Caco-2 (cell line): ENCODE measurements around the gene RNF14. TPM values are rescaled to one million over a fixed set of nuclear protein-coding genes. Genes with fewer than 3 reads are reported as not detected.

Experiments
- BruUV-seq: library from RNA; stranded (reverse); fragments of 400-500 nt; replicated peaks from 2 replicates; lab custom pipeline; 2021; lab: Mats Ljungman, UMichigan
- CTCF ChIA-PET: fragments of 300-600 bp; sonication (Branson Sonifier 250); formaldehyde crosslinking; loops from one replicate; lab custom pipeline; 2022; ENCODE audit warnings: antibody characterized with exemption; lab: Charles Lee
- POLR2A ChIA-PET: fragments of 300-600 bp; sonication (Branson Sonifier 250); formaldehyde crosslinking; loops from one replicate; lab custom pipeline; 2022; ENCODE audit warnings: antibody characterized with exemption; lab: Charles Lee
- DNase-seq, 2 experiments: peaks; one replicate each; pipeline versions ENCODE4 v3.0.0 to v3.0.0-alpha.2; 2020 to 2022
- H3K27me3 ChIP-seq: replicated peaks from 2 replicates; pipeline ENCODE4 v1.6.0; 2011; ENCODE audit warnings: low read length; ENCODE audit not compliant: control insufficient read depth, insufficient read depth
- H3K36me3 ChIP-seq: 2 replicates; pipeline ENCODE4 v1.5.1; 2011; ENCODE audit warnings: low read length; ENCODE audit not compliant: control insufficient read depth, insufficient read depth
- H3K4me1 ChIP-seq: fragments of 250-450 bp; sonication (Bioruptor Pico); 2 replicates; pipeline ENCODE4 v1.5.1; 2020; ENCODE audit warnings: mild to moderate bottlenecking
- H3K4me3 ChIP-seq: 2 replicates; pipeline ENCODE4 v1.5.1; 2011; ENCODE audit warnings: low read depth, mild to moderate bottlenecking, control low read depth, low read length
- H3K9me3 ChIP-seq: fragments of 250-450 bp; sonication (Bioruptor Pico); 2 replicates; pipeline ENCODE4 v1.5.1; 2020; ENCODE audit warnings: mild to moderate bottlenecking, moderate library complexity
- H3K27ac Mint-ChIP-seq: one replicate; pipeline ENCODE4 v1.8.0; 2022; ENCODE audit warnings: mixed read lengths; ENCODE audit not compliant: unreplicated experiment
- H3K27me3 Mint-ChIP-seq: one replicate; pipeline ENCODE4 v1.8.0; 2022; ENCODE audit warnings: mixed read lengths; ENCODE audit not compliant: insufficient read depth, unreplicated experiment
- H3K36me3 Mint-ChIP-seq: one replicate; pipeline ENCODE4 v1.8.0; 2022; ENCODE audit warnings: mild to moderate bottlenecking, mixed read lengths; ENCODE audit not compliant: insufficient read depth, unreplicated experiment
- H3K4me1 Mint-ChIP-seq: one replicate; pipeline ENCODE4 v1.8.0; 2022; ENCODE audit warnings: low read depth, mixed read lengths; ENCODE audit not compliant: unreplicated experiment
- H3K4me3 Mint-ChIP-seq: one replicate; pipeline ENCODE4 v1.8.0; 2022; ENCODE audit warnings: mild to moderate bottlenecking, moderate library complexity, mixed read lengths; ENCODE audit not compliant: unreplicated experiment
- H3K9me3 Mint-ChIP-seq: one replicate; pipeline ENCODE4 v1.8.0; 2022; ENCODE audit warnings: mixed read lengths; ENCODE audit not compliant: unreplicated experiment
- CTCF ChIP-seq, 2 experiments: fragments of 200-600 bp in 1 of 2; IDR thresholded peaks; 1 replicate in 1 of 2; 2 replicates in 1 of 2; pipeline versions ENCODE4 v1.5.1 to v1.8.0; 2011 to 2022; ENCODE audit warnings: antibody characterized with exemption in 1 of 2, control low read depth in 1 of 2, inconsistent platforms in 1 of 2, low read depth in 1 of 2, low read length in 1 of 2, mild to moderate bottlenecking in 1 of 2, moderate library complexity in 1 of 2; ENCODE audit not compliant: insufficient read depth in 1 of 2, severe bottlenecking in 1 of 2, unreplicated experiment in 1 of 2
- intact Hi-C: fragments of 100-400 bp; cut with micrococcal nuclease; formaldehyde crosslinking; loops from one replicate; pipeline ENCODE4 v1.10.0; 2022; ENCODE audit not compliant: unreplicated experiment
- total RNA-seq: library from RNA; stranded (reverse); gene quantifications from 2 replicates; pipeline ENCODE4 v1.2.3, GENCODE V29; 2022

The RNF14 gene
- total RNA-seq, 1 experiment from 2014 or later, result 38.7 TPM

- H3K36me3 ChIP-seq, result peaks cover 2% of the 10 kb centered on the region; the same call in 1 of the 2 replicates
- no peaks in the 10 kb centered on the region for H3K4me1 Mint-ChIP-seq
Observed at GRCh38 chr5:141935538-141935937, 33.4 kb upstream of the RNF14 start.

GRCh38 chr5:141940695-141941271, 28.1 kb upstream of the RNF14 start:
- DNase-seq, result no peak
- peaks cover 2% of the 10 kb centered on the region; the same call in 1 of the 2 replicates for H3K36me3 ChIP-seq
- BruUV-seq, result no TSS peak
- no peaks in the 10 kb centered on the region for H3K9me3 ChIP-seq
- no peaks in the 10 kb centered on the region for H3K4me1 ChIP-seq
- H3K4me3 Mint-ChIP-seq, result no peak overlapping the region
- ChIA-PET CTCF (interaction anchor here (2.6 kb wide), 1 partner anchor 20 kb away, joined by 7 read pairs; no protein-coding TSS in a partner anchor), POLR2A (no interaction called here)
- no peaks in the 10 kb centered on the region for H3K4me1 Mint-ChIP-seq
- peak in 1 of 2 experiments; percentile 13 for TF ChIP-seq CTCF (IDR thresholded peaks at IDR 0.05; ENCODE audit: insufficient read depth in 1 of 2, low read depth in 1 of 2, low read length in 1 of 2, severe bottlenecking in 1 of 2, unreplicated experiment in 1 of 2)
- H3K4me3 ChIP-seq, result no peak overlapping the region
- intact Hi-C loops, result no loop called here
- H3K27me3 ChIP-seq, result no peaks in the 10 kb centered on the region
- no peak overlapping the region for H3K27ac Mint-ChIP-seq
- peaks cover 19% of the 10 kb centered on the region for H3K36me3 Mint-ChIP-seq
- no peaks in the 10 kb centered on the region for H3K9me3 Mint-ChIP-seq
- no peaks in the 10 kb centered on the region for H3K27me3 Mint-ChIP-seq

More at GRCh38 chr5:141935538-141935937, 33.4 kb upstream of the RNF14 start:
- ChIA-PET CTCF (no interaction called here), POLR2A (no interaction called here)
- no peaks in the 10 kb centered on the region for H3K27me3 ChIP-seq
- DNase-seq, result no peak
- H3K36me3 Mint-ChIP-seq, result peaks cover 53% of the 10 kb centered on the region
- H3K4me3 Mint-ChIP-seq, result no peak overlapping the region
- no peaks in the 10 kb centered on the region for H3K27me3 Mint-ChIP-seq
- BruUV-seq, result no TSS peak
- no peak for TF ChIP-seq CTCF (IDR thresholded peaks at IDR 0.05; ENCODE audit: insufficient read depth in 1 of 2, low read depth in 1 of 2, low read length in 1 of 2, severe bottlenecking in 1 of 2, unreplicated experiment in 1 of 2)
- no peak overlapping the region for H3K27ac Mint-ChIP-seq
- no peaks in the 10 kb centered on the region for H3K4me1 ChIP-seq
- intact Hi-C loops, result no loop called here
- no peak overlapping the region for H3K4me3 ChIP-seq
- no peaks in the 10 kb centered on the region for H3K9me3 Mint-ChIP-seq
- no peaks in the 10 kb centered on the region for H3K9me3 ChIP-seq

GRCh38 chr5:141941307-141941706, 27.6 kb upstream of the RNF14 start:
- no peaks in the 10 kb centered on the region for H3K4me1 ChIP-seq
- BruUV-seq, result no TSS peak
- Mint-ChIP-seq H3K4me1 (no peaks in the 10 kb centered on the region), H3K27me3 (no peaks in the 10 kb centered on the region), H3K9me3 (no peaks in the 10 kb centered on the region), H3K4me3 (no peak overlapping the region), H3K27ac (no peak overlapping the region), H3K36me3 (peaks cover 17% of the 10 kb centered on the region)
- H3K9me3 ChIP-seq, result no peaks in the 10 kb centered on the region
- no peaks in the 10 kb centered on the region for H3K27me3 ChIP-seq
- TF ChIP-seq CTCF (IDR thresholded peaks at IDR 0.05; ENCODE audit: insufficient read depth in 1 of 2, low read depth in 1 of 2, low read length in 1 of 2, severe bottlenecking in 1 of 2, unreplicated experiment in 1 of 2), result no peak
- POLR2A ChIA-PET, result no interaction called here
- intact Hi-C loops, result no loop called here
- CTCF ChIA-PET, result interaction anchor here (2.6 kb wide), 1 partner anchor 20 kb away, joined by 7 read pairs; no protein-coding TSS in a partner anchor
- H3K4me3 ChIP-seq, result no peak overlapping the region
- no peak for DNase-seq
- peaks cover 2% of the 10 kb centered on the region; the same call in 1 of the 2 replicates for H3K36me3 ChIP-seq
